RWPE2 (cell line): ENCODE data around the gene ARMH4.

Experiments
- ATAC-seq: fragments of 200-7000 bp; cut with Tn5 transposase; 3 replicates; pipeline ENCODE4 v1.9.1; 2021; ENCODE audit warnings: low read depth
- DNase-seq: peaks from one replicate; pipeline ENCODE4 v3.0.0-alpha.2; 2020; ENCODE audit warnings: low spot score
- H3K27ac ChIP-seq: fragments of 450-650 bp; 2 replicates; pipeline ENCODE4 v1.5.1; 2017; ENCODE audit warnings: mild to moderate bottlenecking; ENCODE audit not compliant: poor library complexity, severe bottlenecking
- H3K27me3 ChIP-seq: fragments of 250-450 bp; sonication (Bioruptor Pico); 2 replicates; pipeline ENCODE4 v1.5.1; 2021; ENCODE audit warnings: mild to moderate bottlenecking, moderate library complexity; ENCODE audit not compliant: insufficient read depth, poor library complexity, severe bottlenecking
- H3K36me3 ChIP-seq: fragments of 250-450 bp; sonication (Bioruptor Pico); 2 replicates; pipeline ENCODE4 v1.5.1; 2020; ENCODE audit warnings: low read depth, mild to moderate bottlenecking, moderate library complexity
- H3K4me1 ChIP-seq: fragments of 250-450 bp; sonication (Bioruptor Pico); 2 replicates; pipeline ENCODE4 v1.5.1; 2021; ENCODE audit warnings: mild to moderate bottlenecking, moderate library complexity; ENCODE audit not compliant: insufficient read depth, poor library complexity, severe bottlenecking
- H3K4me3 ChIP-seq: fragments of 250-450 bp; sonication (Bioruptor Pico); 2 replicates; pipeline ENCODE4 v1.5.1; 2021; ENCODE audit warnings: mild to moderate bottlenecking, moderate library complexity; ENCODE audit not compliant: severe bottlenecking
- H3K9me3 ChIP-seq: fragments of 250-450 bp; sonication (Bioruptor Pico); 2 replicates; pipeline ENCODE4 v1.5.1; 2021; ENCODE audit warnings: mild to moderate bottlenecking, moderate library complexity; ENCODE audit not compliant: severe bottlenecking
- CTCF ChIP-seq: fragments of 450-650 bp; IDR thresholded peaks from one replicate; pipeline ENCODE4 v1.5.1; 2017; ENCODE audit warnings: mild to moderate bottlenecking, moderate library complexity; ENCODE audit not compliant: poor library complexity, severe bottlenecking

ARMH4 gene

GRCh38 chr14:58002618-58003017 is 149.4 kb downstream of the ARMH4 start:
- H3K27me3 ChIP-seq, result peaks cover 20% of the 10 kb centered on the region
- no peak for ATAC-seq
- DNase-seq, result no peak
- H3K4me3 ChIP-seq, result no peak overlapping the region
- no peaks in the 10 kb centered on the region for H3K9me3 ChIP-seq
- TF ChIP-seq CTCF, result no peak
- H3K27ac ChIP-seq, result no peak overlapping the region
- no peaks in the 10 kb centered on the region for H3K36me3 ChIP-seq
- no peaks in the 10 kb centered on the region for H3K4me1 ChIP-seq

DNA sequence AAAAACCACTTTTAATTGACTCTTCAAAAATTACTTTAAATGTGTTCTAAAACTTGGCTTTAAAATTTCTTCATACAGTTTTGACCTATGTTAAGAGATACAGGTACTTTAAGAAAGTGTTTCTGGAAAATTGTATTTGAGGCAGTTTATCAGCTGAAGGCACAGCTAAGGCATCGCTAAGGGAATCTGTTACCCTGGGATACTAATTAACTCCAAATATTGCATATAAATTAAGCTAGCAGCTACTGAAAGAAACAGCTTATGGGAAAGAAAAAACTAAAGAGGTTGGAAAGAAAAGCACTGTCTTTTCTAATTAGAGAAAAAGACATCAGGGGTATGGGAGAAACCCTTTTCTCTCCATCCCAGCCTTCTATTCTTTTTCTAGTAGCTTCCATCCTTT is 152.0 kb downstream of the ARMH4 start:
- DNase-seq, result no peak
- Histone ChIP-seq H3K27ac (no peak overlapping the region), H3K36me3 (no peaks in the 10 kb centered on the region), H3K4me3 (no peak overlapping the region), H3K9me3 (no peaks in the 10 kb centered on the region), H3K4me1 (no peaks in the 10 kb centered on the region), H3K27me3 (peaks cover 27% of the 10 kb centered on the region)
- no peak for TF ChIP-seq CTCF
- ATAC-seq, result no peak

DNA sequence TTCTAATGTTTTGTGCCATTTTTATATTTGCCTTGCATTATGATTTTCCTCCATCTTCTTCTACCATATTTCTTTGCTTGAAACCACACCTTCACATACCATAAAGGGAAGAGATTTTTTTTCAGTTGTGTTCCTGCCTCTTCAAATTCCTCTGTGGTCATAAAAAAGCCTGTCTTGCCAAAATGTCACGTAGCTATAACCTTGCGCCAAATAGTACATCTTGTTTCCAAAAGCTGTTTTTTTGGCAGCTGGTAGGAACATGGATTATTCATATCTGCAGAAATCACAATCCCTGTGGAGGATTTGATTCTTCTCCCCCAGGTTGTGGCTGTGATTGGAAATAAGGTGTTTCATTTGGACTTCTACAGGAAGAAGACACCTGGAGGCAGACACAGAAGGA is 152.5 kb downstream of the ARMH4 start:
- Histone ChIP-seq H3K27me3 (peaks cover 28% of the 10 kb centered on the region), H3K4me3 (no peak overlapping the region), H3K4me1 (no peaks in the 10 kb centered on the region), H3K9me3 (no peaks in the 10 kb centered on the region), H3K36me3 (no peaks in the 10 kb centered on the region), H3K27ac (no peak overlapping the region)
- no peak for ATAC-seq
- TF ChIP-seq CTCF, result no peak
- DNase-seq, result no peak

GRCh38 chr14:57998766-57999165 is 153.2 kb downstream of the ARMH4 start:
- Histone ChIP-seq H3K4me1 (no peaks in the 10 kb centered on the region), H3K27ac (no peak overlapping the region), H3K27me3 (peaks cover 28% of the 10 kb centered on the region), H3K4me3 (no peak overlapping the region), H3K9me3 (no peaks in the 10 kb centered on the region), H3K36me3 (no peaks in the 10 kb centered on the region)
- no peak for TF ChIP-seq CTCF
- DNase-seq (no peak), ATAC-seq (no peak)

GRCh38 chr14:57991353-57991752 is 160.7 kb downstream of the ARMH4 start:
- no peak overlapping the region for H3K27ac ChIP-seq
- no peak overlapping the region for H3K4me3 ChIP-seq
- no peak for DNase-seq
- peaks cover 8% of the 10 kb centered on the region for H3K27me3 ChIP-seq
- H3K36me3 ChIP-seq, result no peaks in the 10 kb centered on the region
- no peaks in the 10 kb centered on the region for H3K9me3 ChIP-seq
- TF ChIP-seq CTCF, result no peak
- H3K4me1 ChIP-seq, result no peaks in the 10 kb centered on the region
- ATAC-seq, result no peak
